Midbrain (tissue), 1 donor: ENCODE measurements around the gene ABCC1.
A peak's percentile ranks its signal among the peaks of the same experiment; 100 is the strongest.

Experiments
- DNase-seq: peaks from one replicate; lab custom pipeline; 2025; lab: John Stamatoyannopoulos, UW

The ABCC1 gene

GRCh38 chr16:15993946-15994665, 44.7 kb downstream of the ABCC1 start:
- peak; percentile 16 for DNase-seq

GRCh38 chr16:15996432-15997109, 47.2 kb downstream of the ABCC1 start:
- DNase-seq: no peak

GRCh38 chr16:16000685-16001084, 51.3 kb downstream of the ABCC1 start:
- no peak for DNase-seq

GRCh38 chr16:16001596-16002255, 52.3 kb downstream of the ABCC1 start:
- DNase-seq: no peak

GRCh38 chr16:16003719-16004313, 54.4 kb downstream of the ABCC1 start:
- no peak for DNase-seq

- no peak for DNase-seq
Observed at GRCh38 chr16:16004314-16004749, 54.9 kb downstream of the ABCC1 start.

- DNase-seq: no peak
Observed at GRCh38 chr16:16005721-16006120, 56.3 kb downstream of the ABCC1 start.

GRCh38 chr16:16006650-16007049, 57.2 kb downstream of the ABCC1 start:
- no peak for DNase-seq

GRCh38 chr16:16007743-16008111, 58.3 kb downstream of the ABCC1 start:
- DNase-seq: no peak

- no peak for DNase-seq
Observed at GRCh38 chr16:16008666-16009065, 59.2 kb downstream of the ABCC1 start.

GRCh38 chr16:16009401-16009800, 60.0 kb downstream of the ABCC1 start:
- no peak for DNase-seq

GRCh38 chr16:16010194-16010593, 60.8 kb downstream of the ABCC1 start:
- DNase-seq: no peak

- no peak for DNase-seq
Observed at GRCh38 chr16:16012144-16012543, 62.7 kb downstream of the ABCC1 start.

- no peak for DNase-seq
Observed at GRCh38 chr16:16013812-16014211, 64.4 kb downstream of the ABCC1 start.

GRCh38 chr16:16014329-16015224, 65.2 kb downstream of the ABCC1 start:
- DNase-seq: no peak

GRCh38 chr16:16015849-16016248, 66.4 kb downstream of the ABCC1 start:
- no peak for DNase-seq

- no peak for DNase-seq
Observed at GRCh38 chr16:16016388-16016964, 67.1 kb downstream of the ABCC1 start.

- DNase-seq: no peak
Observed at GRCh38 chr16:16017812-16018211, 68.4 kb downstream of the ABCC1 start.

- no peak for DNase-seq
Observed at GRCh38 chr16:16018705-16019104, 69.3 kb downstream of the ABCC1 start.

GRCh38 chr16:16019488-16019887, 70.1 kb downstream of the ABCC1 start:
- no peak for DNase-seq

- no peak for DNase-seq
Observed at GRCh38 chr16:16020291-16020690, 70.9 kb downstream of the ABCC1 start.
